ENCODE data around the gene SPACA6. TPM values are rescaled to one million over a fixed set of nuclear protein-coding genes. Genes with fewer than 3 reads are reported as not detected.
A peak's percentile ranks its signal among the peaks of the same experiment; 100 is the strongest.

SPACA6 gene
- total RNA-seq, 2 donors from 2014 or later, result 2.7 to 3.0 TPM

- DNase-seq (ENCODE audit: low spot score) (no peak), ATAC-seq (no peak)
- H3K27me3 Mint-ChIP-seq, result peaks cover 0 to 3% of the 10 kb centered on the region in 2 donors
- H3K36me3 Mint-ChIP-seq, result no peaks in the 10 kb centered on the region
- H3K27ac Mint-ChIP-seq, result no peak overlapping the region
- no peaks in the 10 kb centered on the region for H3K9me3 Mint-ChIP-seq
- H3K4me1 Mint-ChIP-seq (ENCODE audit: low read depth in 2 of 2), result peaks cover 0 to 5% of the 10 kb centered on the region in 2 donors
- no peak overlapping the region for H3K4me3 Mint-ChIP-seq
Observed at GRCh38 chr19:51740356-51740755, 47.2 kb downstream of the SPACA6 start.

- Mint-ChIP-seq H3K4me1 (ENCODE audit: low read depth in 2 of 2) (no peaks in the 10 kb centered on the region), H3K27me3 (peaks cover 0 to 5% of the 10 kb centered on the region in 2 donors), H3K36me3 (no peaks in the 10 kb centered on the region), H3K9me3 (no peaks in the 10 kb centered on the region), H3K4me3 (no peak overlapping the region), H3K27ac (no peak overlapping the region)
- no peak for DNase-seq (ENCODE audit: low spot score)
- ATAC-seq, result no peak
Observed at GRCh38 chr19:51742789-51743188, 49.7 kb downstream of the SPACA6 start.

- H3K36me3 Mint-ChIP-seq, result no peaks in the 10 kb centered on the region
- no peak for DNase-seq (ENCODE audit: low spot score)
Observed at GRCh38 chr19:51743405-51743804, 50.3 kb downstream of the SPACA6 start.

GRCh38 chr19:51746731-51747130 lies 53.6 kb downstream of the SPACA6 start:
- Mint-ChIP-seq H3K36me3 (no peaks in the 10 kb centered on the region), H3K27ac (no peak overlapping the region), H3K4me1 (ENCODE audit: low read depth in 2 of 2) (no peaks in the 10 kb centered on the region), H3K27me3 (peaks cover 8 to 13% of the 10 kb centered on the region in 2 donors), H3K9me3 (peaks cover 3% of the 10 kb centered on the region), H3K4me3 (no peak overlapping the region)
- DNase-seq (ENCODE audit: low spot score), result no peak
- no peak for ATAC-seq

More at GRCh38 chr19:51743405-51743804, 50.3 kb downstream of the SPACA6 start:
- H3K9me3 Mint-ChIP-seq, result no peaks in the 10 kb centered on the region
- H3K27me3 Mint-ChIP-seq, result peaks cover 0 to 5% of the 10 kb centered on the region in 2 donors
- no peaks in the 10 kb centered on the region for H3K4me1 Mint-ChIP-seq (ENCODE audit: low read depth in 2 of 2)
- no peak for ATAC-seq
- H3K4me3 Mint-ChIP-seq, result no peak overlapping the region
- H3K27ac Mint-ChIP-seq, result no peak overlapping the region

GRCh38 chr19:51749979-51750378 lies 56.8 kb downstream of the SPACA6 start:
- DNase-seq (ENCODE audit: low spot score), result no peak
- Mint-ChIP-seq H3K4me3 (no peak overlapping the region), H3K27ac (no peak overlapping the region), H3K36me3 (no peaks in the 10 kb centered on the region), H3K27me3 (peaks cover 8 to 13% of the 10 kb centered on the region in 2 donors), H3K9me3 (peaks cover 3% of the 10 kb centered on the region), H3K4me1 (ENCODE audit: low read depth in 2 of 2) (no peaks in the 10 kb centered on the region)
- no peak for ATAC-seq

- H3K27ac Mint-ChIP-seq, result no peak overlapping the region
- peaks cover 13 to 14% of the 10 kb centered on the region in 2 donors for H3K27me3 Mint-ChIP-seq
- peaks cover under 1% of the 10 kb centered on the region for H3K36me3 Mint-ChIP-seq
- no peaks in the 10 kb centered on the region for H3K4me1 Mint-ChIP-seq (ENCODE audit: low read depth in 2 of 2)
- no peak for DNase-seq (ENCODE audit: low spot score)
- peak overlapping the region; percentile 13 for H3K4me3 Mint-ChIP-seq
- ATAC-seq, result no peak
- H3K9me3 Mint-ChIP-seq, result peaks cover 6% of the 10 kb centered on the region
Observed at GRCh38 chr19:51750400-51751094, 57.4 kb downstream of the SPACA6 start.

GRCh38 chr19:51751655-51752054 lies 58.5 kb downstream of the SPACA6 start, which contains the start of gene FPR1:
TSS of gene FPR1 (minus strand) at chr19:51751878. CDS start at chr19:51746994, 4,884 bp downstream.
- no peak for DNase-seq (ENCODE audit: low spot score)
- peaks cover 14 to 18% of the 10 kb centered on the region in 2 donors for H3K27me3 Mint-ChIP-seq
- peaks cover 5% of the 10 kb centered on the region for H3K36me3 Mint-ChIP-seq
- H3K4me1 Mint-ChIP-seq (ENCODE audit: low read depth in 2 of 2), result no peaks in the 10 kb centered on the region
- no peak for ATAC-seq
- H3K27ac Mint-ChIP-seq, result no peak within 1 kb of the TSS
- H3K4me3 Mint-ChIP-seq, result peak within 1 kb of the TSS; percentile 13
- peaks cover 8% of the 10 kb centered on the region for H3K9me3 Mint-ChIP-seq

GRCh38 chr19:51754109-51754508 lies 61.0 kb downstream of the SPACA6 start:
- DNase-seq (ENCODE audit: low spot score) (no peak), ATAC-seq (no peak)
- Mint-ChIP-seq H3K27me3 (peaks cover 13 to 18% of the 10 kb centered on the region in 2 donors), H3K27ac (no peak overlapping the region), H3K4me3 (no peak overlapping the region), H3K4me1 (ENCODE audit: low read depth in 2 of 2) (no peaks in the 10 kb centered on the region), H3K9me3 (peaks cover 8% of the 10 kb centered on the region), H3K36me3 (peaks cover 5% of the 10 kb centered on the region)

GRCh38 chr19:51754770-51755169 lies 61.6 kb downstream of the SPACA6 start:
- H3K4me1 Mint-ChIP-seq (ENCODE audit: low read depth in 2 of 2), result no peaks in the 10 kb centered on the region
- DNase-seq (ENCODE audit: low spot score), result no peak
- peaks cover 6% of the 10 kb centered on the region for H3K9me3 Mint-ChIP-seq
- ATAC-seq, result no peak
- H3K27me3 Mint-ChIP-seq, result peaks cover 11 to 18% of the 10 kb centered on the region in 2 donors
- no peak overlapping the region for H3K4me3 Mint-ChIP-seq
- H3K36me3 Mint-ChIP-seq, result peaks cover 5% of the 10 kb centered on the region
- H3K27ac Mint-ChIP-seq, result no peak overlapping the region

Other genes starting within 250 kb of the SPACA6 start
- gene SIGLEC8, start 234.9 kb upstream of the SPACA6 start, total RNA-seq, result not detected
- gene CEACAM18, start 214.8 kb upstream of the SPACA6 start, total RNA-seq, result not detected
- under 1 TPM in 1 of 2 donors, not detected in 1; 0.70 TPM for gene SIGLEC12, start 191.5 kb upstream of the SPACA6 start, total RNA-seq
- 1 to 10 TPM in 1 of 2 donors, not detected in 1; 1.0 TPM for gene SIGLEC6, start 161.7 kb upstream of the SPACA6 start, total RNA-seq
- 10 to 100 TPM in 1 of 2 donors, 1 to 10 TPM in 1; 9.9 to 13.2 TPM for gene ZNF175, start 122.0 kb upstream of the SPACA6 start, total RNA-seq
- under 1 TPM; 0.22 to 0.64 TPM for gene SIGLEC5, start 62.9 kb upstream of the SPACA6 start, total RNA-seq
- not detected for gene SIGLEC14, start 46.5 kb upstream of the SPACA6 start, total RNA-seq
- not detected for gene HAS1, start 30.7 kb downstream of the SPACA6 start, total RNA-seq
- gene FPR1, start 58.5 kb downstream of the SPACA6 start, total RNA-seq, result under 1 TPM in 1 of 2 donors, not detected in 1; 0.69 TPM
- under 1 TPM; 0.31 to 0.56 TPM for gene FPR2, start 67.8 kb downstream of the SPACA6 start, total RNA-seq
- gene FPR3, start 101.8 kb downstream of the SPACA6 start, total RNA-seq, result not detected
- 1 to 10 TPM; 8.1 to 9.8 TPM for gene ZNF577, start 194.6 kb downstream of the SPACA6 start, total RNA-seq
- 10 to 100 TPM; 10.0 to 14.0 TPM for gene ZNF649, start 211.7 kb downstream of the SPACA6 start, total RNA-seq
- 1 to 10 TPM; 4.8 to 6.0 TPM for gene ZNF613, start 234.1 kb downstream of the SPACA6 start, total RNA-seq

Measured in natural killer cell treated with Interleukin-12 subunit alpha and Interleukin-12 subunit beta and Interleukin-15 and Interleukin-18, amount 100 ng/mL, for 72 hours (primary cell).